ENCODE measurements around the gene ZFP69B.

ZFP69B gene

GRCh38 chr1:40449684-40450494 is at the start of gene ZFP69B:
TSS of gene ZFP69B (plus strand) at chr1:40450476. CDS start at chr1:40450962, 486 bp downstream.
- peak; percentile 99 for DNase-seq (ENCODE audit: low spot score)

- no peak for DNase-seq (ENCODE audit: low spot score)
Observed at GRCh38 chr1:40401473-40402201, 48.6 kb upstream of the ZFP69B start.

- peak; percentile 34 for DNase-seq (ENCODE audit: low spot score)
Observed at GRCh38 chr1:40404670-40405462, 45.4 kb upstream of the ZFP69B start.

GRCh38 chr1:40405812-40406211 is 44.5 kb upstream of the ZFP69B start:
- DNase-seq (ENCODE audit: low spot score), result no peak

- no peak for DNase-seq (ENCODE audit: low spot score)
Observed at GRCh38 chr1:40407453-40407852, 42.8 kb upstream of the ZFP69B start.

GRCh38 chr1:40409467-40409866 is 40.8 kb upstream of the ZFP69B start:
- no peak for DNase-seq (ENCODE audit: low spot score)

- no peak for DNase-seq (ENCODE audit: low spot score)
Observed at GRCh38 chr1:40411294-40411693, 39.0 kb upstream of the ZFP69B start.

GRCh38 chr1:40411843-40412242 is 38.4 kb upstream of the ZFP69B start:
- no peak for DNase-seq (ENCODE audit: low spot score)

GRCh38 chr1:40413527-40414252 is 36.6 kb upstream of the ZFP69B start:
- DNase-seq (ENCODE audit: low spot score), result no peak

GRCh38 chr1:40414331-40414730 is 35.9 kb upstream of the ZFP69B start:
- DNase-seq (ENCODE audit: low spot score), result no peak

- no peak for DNase-seq (ENCODE audit: low spot score)
Observed at GRCh38 chr1:40416709-40417108, 33.6 kb upstream of the ZFP69B start.

GRCh38 chr1:40421431-40422384 is 28.6 kb upstream of the ZFP69B start:
- DNase-seq (ENCODE audit: low spot score), result no peak

GRCh38 chr1:40422630-40423263 is 27.5 kb upstream of the ZFP69B start:
- DNase-seq (ENCODE audit: low spot score), result no peak

GRCh38 chr1:40423264-40423642 is 27.0 kb upstream of the ZFP69B start:
- DNase-seq (ENCODE audit: low spot score), result no peak

- no peak for DNase-seq (ENCODE audit: low spot score)
Observed at GRCh38 chr1:40423951-40424618, 26.2 kb upstream of the ZFP69B start.

GRCh38 chr1:40425198-40425597 is 25.1 kb upstream of the ZFP69B start:
- DNase-seq (ENCODE audit: low spot score), result no peak

GRCh38 chr1:40431385-40431784 is 18.9 kb upstream of the ZFP69B start:
- no peak for DNase-seq (ENCODE audit: low spot score)

GRCh38 chr1:40432644-40433390 is 17.5 kb upstream of the ZFP69B start:
- DNase-seq (ENCODE audit: low spot score), result no peak

- peak; percentile 12 for DNase-seq (ENCODE audit: low spot score)
Observed at GRCh38 chr1:40435471-40435870, 14.8 kb upstream of the ZFP69B start.
